SK-N-SH (cell line): ENCODE data around the gene NPAT. TPM values are rescaled to one million over a fixed set of nuclear protein-coding genes. Genes with fewer than 3 reads are reported as not detected.
"Not testable (repeated sequence)": the region's sequence is repeated elsewhere in the genome, so short reads cannot be mapped to it uniquely, and the experiment has no call there.

Experiments
- CTCF ChIA-PET: fragments of 300-600, 350-600 bp; formaldehyde crosslinking; extraction: SDS; loops from one replicate; lab custom pipeline; 2021; lab: Yijun Ruan, JAX
- POLR2A ChIA-PET: fragments of 350-600 bp; sonication (Branson Sonifier 250); formaldehyde crosslinking; extraction: SDS; loops from one replicate; lab custom pipeline; 2020; ENCODE audit warnings: antibody characterized with exemption, inconsistent platforms; lab: Yijun Ruan, JAX
- DNase-seq: peaks from one replicate; pipeline ENCODE4 v3.0.0; 2012
- H2AFZ ChIP-seq: fragments of 200-600 bp; sonication (generic); 2 replicates; pipeline ENCODE4 v1.8.1; 2016; ENCODE audit warnings: antibody characterized with exemption, mild to moderate bottlenecking, low read depth
- H3F3A ChIP-seq: fragments of 200-600 bp; sonication (generic); replicated peaks from 2 replicates; pipeline ENCODE3; 2016; ENCODE audit warnings: antibody characterized with exemption, mild to moderate bottlenecking; ENCODE audit not compliant: insufficient read depth
- H3K27ac ChIP-seq, 2 experiments: fragments of 200-500 bp in 1 of 2; fragments of 200-600 bp in 1 of 2; sonication (Bioruptor generic) in 1 of 2; sonication (generic), shearing (Covaris generic) in 1 of 2; 2 replicates each; pipeline versions ENCODE4 v1.5.1 to v1.6.1; 2014 to 2016; ENCODE audit warnings: low read depth in 2 of 2, inconsistent platforms in 1 of 2, low read length in 1 of 2, mild to moderate bottlenecking in 1 of 2, mixed read lengths in 1 of 2
- H3K27me3 ChIP-seq: fragments of 200-600 bp; sonication (generic), shearing (Covaris generic); 2 replicates; pipeline ENCODE4 v1.6.1; 2016; ENCODE audit warnings: mixed run types; ENCODE audit not compliant: insufficient read depth
- H3K36me3 ChIP-seq, 2 experiments: fragments of 200-500 bp in 1 of 2; fragments of 200-600 bp in 1 of 2; sonication (Bioruptor generic) in 1 of 2; sonication (generic) in 1 of 2; replicated peaks in 1 of 2; 2 replicates each; pipeline versions ENCODE3 to v1.5.1; 2014 to 2016; ENCODE audit warnings: low read length in 1 of 2, mild to moderate bottlenecking in 1 of 2; ENCODE audit not compliant: insufficient read depth in 2 of 2, control insufficient read depth in 1 of 2
- H3K4me1 ChIP-seq, 2 experiments: fragments of 200-500 bp in 1 of 2; fragments of 200-600 bp in 1 of 2; sonication (Bioruptor generic) in 1 of 2; sonication (generic), shearing (Covaris generic) in 1 of 2; 2 replicates each; pipeline versions ENCODE4 v1.5.1 to v1.6.1; 2014 to 2016; ENCODE audit warnings: low read depth in 1 of 2, low read length in 1 of 2, mixed run types in 1 of 2; ENCODE audit not compliant: insufficient read depth in 2 of 2, control insufficient read depth in 1 of 2
- H3K4me2 ChIP-seq: fragments of 200-600 bp; sonication (generic), shearing (Covaris generic); 2 replicates; pipeline ENCODE4 v1.6.1; 2017; ENCODE audit warnings: mixed run types
- H3K4me3 ChIP-seq, 2 experiments: fragments of 200-500 bp in 1 of 2; fragments of 200-600 bp in 1 of 2; sonication (Bioruptor generic) in 1 of 2; sonication (generic), shearing (Covaris generic) in 1 of 2; 2 replicates each; pipeline versions ENCODE4 v1.5.1 to v1.8.1; 2014 to 2016; ENCODE audit warnings: low read depth in 2 of 2, inconsistent platforms in 1 of 2, low read length in 1 of 2, mild to moderate bottlenecking in 1 of 2, mixed read lengths in 1 of 2, moderate library complexity in 1 of 2
- H3K79me2 ChIP-seq: fragments of 200-600 bp; sonication (generic); 2 replicates; pipeline ENCODE4 v1.8.1; 2017; ENCODE audit warnings: mild to moderate bottlenecking; ENCODE audit not compliant: insufficient read depth
- H3K9ac ChIP-seq: fragments of 200-600 bp; sonication (generic); 2 replicates; pipeline ENCODE4 v1.6.1; 2017; ENCODE audit warnings: mixed run types
- H3K9me2 ChIP-seq: fragments of 200-600 bp; sonication (generic); 2 replicates; pipeline ENCODE4 v1.6.1; 2017; ENCODE audit warnings: mixed run types
- H3K9me3 ChIP-seq: fragments of 200-600 bp; sonication (generic); 2 replicates; pipeline ENCODE4 v1.6.1; 2017; ENCODE audit warnings: mixed run types, mild to moderate bottlenecking, moderate library complexity
- H4K20me1 ChIP-seq: fragments of 200-600 bp; sonication (generic); 2 replicates; pipeline ENCODE4 v1.6.1; 2017; ENCODE audit warnings: mild to moderate bottlenecking, mixed run types; ENCODE audit not compliant: insufficient read depth
- ELF1 ChIP-seq: IDR thresholded peaks from 2 replicates; pipeline ENCODE4 v1.4.0; 2012
- EP300 ChIP-seq, 2 experiments: IDR thresholded peaks; 2 replicates each; pipeline versions ENCODE4 v1.4.0 to v1.6.1; 2012; ENCODE audit warnings: borderline replicate concordance in 1 of 2, low read depth in 1 of 2, low read length in 1 of 2
- EZH2phosphoT487 ChIP-seq: fragments of 200-600 bp; sonication (generic); IDR thresholded peaks from 2 replicates; pipeline ENCODE4 v1.6.1; 2017; ENCODE audit warnings: low read depth, mixed run types, mild to moderate bottlenecking, antibody characterized with exemption, moderate library complexity, borderline replicate concordance
- FOXJ3 ChIP-seq: sonication (generic); formaldehyde crosslinking; IDR thresholded peaks from 2 replicates; pipeline ENCODE4 v1.5.1; 2020; ENCODE audit warnings: mild to moderate bottlenecking, missing genetic modification reagents
- GABPA ChIP-seq: IDR thresholded peaks from 2 replicates; pipeline ENCODE4 v1.4.0; 2012; ENCODE audit warnings: low read depth, mild to moderate bottlenecking
- IRF3 ChIP-seq: fragments of 150-350 bp; IDR thresholded peaks from 2 replicates; pipeline ENCODE4 v1.6.1; 2016; ENCODE audit warnings: mild to moderate bottlenecking, low read depth, low read length
- JUND ChIP-seq: IDR thresholded peaks from 2 replicates; pipeline ENCODE4 v1.4.0; 2012
- MXI1 ChIP-seq: IDR thresholded peaks from 2 replicates; pipeline ENCODE4 v1.6.1; 2012; ENCODE audit warnings: mild to moderate bottlenecking, low read depth, low read length, improper control_type of control experiment
- POLR2AphosphoS5 ChIP-seq: IDR thresholded peaks from 2 replicates; pipeline ENCODE4 v1.6.1; 2012; ENCODE audit warnings: low read depth, low read length
- RXRA ChIP-seq: IDR thresholded peaks from 2 replicates; pipeline ENCODE4 v1.4.0; 2012; ENCODE audit warnings: low read depth, mild to moderate bottlenecking, borderline replicate concordance
- SIN3A ChIP-seq: IDR thresholded peaks from 2 replicates; pipeline ENCODE4 v1.6.1; 2012; ENCODE audit warnings: low read depth, mild to moderate bottlenecking, low read length, moderate library complexity, borderline replicate concordance
- SMC3 ChIP-seq: IDR thresholded peaks from 2 replicates; pipeline ENCODE4 v1.6.1; 2012; ENCODE audit warnings: low read depth, low read length, improper control_type of control experiment
- TAF1 ChIP-seq: IDR thresholded peaks from 2 replicates; pipeline ENCODE4 v1.6.1; 2012; ENCODE audit warnings: low read depth, mild to moderate bottlenecking, low read length, moderate library complexity, borderline replicate concordance
- USF1 ChIP-seq: IDR thresholded peaks from 2 replicates; pipeline ENCODE4 v1.4.0; 2012; ENCODE audit warnings: low read depth, borderline replicate concordance
- WGBS: methylation state at CpG from one replicate; pipeline ENCODE4 v1.1.6; 2017; ENCODE audit warnings: low lambda C conversion rate; 5-methylcytosine and 5-hydroxymethylcytosine counted together
- polyA plus RNA-seq, 3 experiments: library from polyadenylated mRNA; depleted of rRNA; stranded (reverse); fragments of >200 nt; gene quantifications; 2 replicates each; pipeline ENCODE4 v1.2.3, GENCODE V29; 2012

NPAT gene
- polyA plus RNA-seq, 1 of the 3 experiments (the other 2 are of a cell fraction), result 2.1 TPM

- H2AFZ ChIP-seq, result not testable (repeated sequence)
Measured at GRCh38 chr11:108162878-108163277, 59.6 kb downstream of the NPAT start.

GRCh38 chr11:108160970-108161566 lies 61.4 kb downstream of the NPAT start:
- H3K36me3 ChIP-seq, result peaks cover 42 to 62% of the 10 kb centered on the region in 2 experiments
- no peak overlapping the region for H3K9ac ChIP-seq
- no peak for TF ChIP-seq GABPA
- TF ChIP-seq ELF1, result no peak
- no peak for TF ChIP-seq USF1
- no peak for TF ChIP-seq JUND
- no peak for TF ChIP-seq SMC3
- no peak for TF ChIP-seq RXRA
- TF ChIP-seq MXI1, result no peak
- no peak for TF ChIP-seq EP300 (IDR thresholded peaks at IDR 0.05; ENCODE audit: borderline replicate concordance in 1 of 2, low read depth in 1 of 2, low read length in 1 of 2)
- TF ChIP-seq POLR2AphosphoS5, result no peak
- TF ChIP-seq SIN3A, result no peak
- no peak for TF ChIP-seq FOXJ3
- no peak for TF ChIP-seq EZH2phosphoT487
- no peak for TF ChIP-seq IRF3
- TF ChIP-seq TAF1, result no peak
- no peak overlapping the region for H2AFZ ChIP-seq
- H3K4me3 ChIP-seq, result no peak overlapping the region
- no peaks in the 10 kb centered on the region for H3K9me3 ChIP-seq
- H4K20me1 ChIP-seq, result no peaks in the 10 kb centered on the region
- H3K4me2 ChIP-seq, result no peak overlapping the region
- 98% methylated on average over 5 of the region's 5 CpGs for WGBS
- no peak overlapping the region for H3K27ac ChIP-seq
- no peaks in the 10 kb centered on the region for H3K9me2 ChIP-seq
- H3K27me3 ChIP-seq, result no peaks in the 10 kb centered on the region
- H3K79me2 ChIP-seq, result no peaks in the 10 kb centered on the region
- H3K4me1 ChIP-seq, result no peaks in the 10 kb centered on the region
- DNase-seq, result no peak
- POLR2A ChIA-PET, result no interaction called here
- H3F3A ChIP-seq, result peaks cover 5% of the 10 kb centered on the region
- CTCF ChIA-PET, result no interaction called here

More at GRCh38 chr11:108162878-108163277, 59.6 kb downstream of the NPAT start:
- H3K27me3 ChIP-seq, H3K4me1 ChIP-seq, H3K79me2 ChIP-seq, H3K27ac ChIP-seq, H3K4me3 ChIP-seq, CTCF ChIA-PET, H3K9me3 ChIP-seq, H3F3A ChIP-seq, H3K9ac ChIP-seq, H3K9me2 ChIP-seq, H3K4me2 ChIP-seq, POLR2A ChIA-PET, H4K20me1 ChIP-seq, DNase-seq: not testable (repeated sequence)
- WGBS, result 88% methylated on average over 6 of the region's 6 CpGs
- H3K36me3 ChIP-seq, result peaks cover 48 to 60% of the 10 kb centered on the region in 2 experiments
